H9 (cell line): Measurements from ENCODE around the gene MITF. TPM values are rescaled to one million over a fixed set of nuclear protein-coding genes. Genes with fewer than 3 reads are reported as not detected.

Experiments used
- DNase-seq: peaks from one replicate; pipeline ENCODE4 v3.0.0-alpha.2; 2017
- H2AFZ ChIP-seq: one replicate; pipeline ENCODE4 v1.6.1; 2013; ENCODE audit warnings: mild to moderate bottlenecking, low read length, control low read depth, moderate library complexity
- H2AK5ac ChIP-seq: 2 replicates; pipeline ENCODE4 v1.6.1; 2013; ENCODE audit warnings: low read length, control low read depth, mixed read lengths; ENCODE audit not compliant: insufficient read length
- H2BK120ac ChIP-seq: one replicate; pipeline ENCODE4 v1.6.1; 2013; ENCODE audit warnings: low read depth, mild to moderate bottlenecking, low read length, control low read depth, inconsistent platforms; ENCODE audit not compliant: poor library complexity, severe bottlenecking
- H2BK12ac ChIP-seq: 2 replicates; pipeline ENCODE4 v1.6.1; 2013; ENCODE audit warnings: low read length, control low read depth, mixed read lengths, low read depth; ENCODE audit not compliant: insufficient read length
- H2BK15ac ChIP-seq: 2 replicates; pipeline ENCODE4 v1.6.1; 2013; ENCODE audit warnings: low read depth, low read length, control low read depth
- H2BK20ac ChIP-seq: one replicate; pipeline ENCODE4 v1.6.1; 2013; ENCODE audit warnings: low read depth, mild to moderate bottlenecking, low read length, control low read depth, inconsistent platforms; ENCODE audit not compliant: poor library complexity, severe bottlenecking
- H2BK5ac ChIP-seq: 2 replicates; pipeline ENCODE4 v1.6.1; 2013; ENCODE audit warnings: low read length, control low read depth, mixed read lengths; ENCODE audit not compliant: insufficient read length
- H3K14ac ChIP-seq: 2 replicates; pipeline ENCODE4 v1.6.1; 2013; ENCODE audit warnings: low read length, control low read depth; ENCODE audit not compliant: insufficient read depth
- H3K18ac ChIP-seq: 2 replicates; pipeline ENCODE4 v1.6.1; 2013; ENCODE audit warnings: low read depth, mild to moderate bottlenecking, mixed read lengths, low read length, control low read depth; ENCODE audit not compliant: insufficient read length
- H3K23ac ChIP-seq: 2 replicates; pipeline ENCODE4 v1.6.1; 2013; ENCODE audit warnings: low read length, control low read depth, mixed read lengths, low read depth; ENCODE audit not compliant: insufficient read length
- H3K23me2 ChIP-seq: 2 replicates; pipeline ENCODE4 v1.6.1; 2013; ENCODE audit warnings: low read depth, mild to moderate bottlenecking, mixed read lengths, low read length, control low read depth; ENCODE audit not compliant: insufficient read length, poor library complexity, severe bottlenecking
- H3K27ac ChIP-seq: 2 replicates; pipeline ENCODE4 v1.5.1; 2013; ENCODE audit warnings: low read length, control low read depth, mixed read lengths, low read depth; ENCODE audit not compliant: insufficient read length
- H3K27me3 ChIP-seq: 2 replicates; pipeline ENCODE4 v1.6.1; 2013; ENCODE audit warnings: low read length, control low read depth, inconsistent platforms; ENCODE audit not compliant: insufficient read depth
- H3K4ac ChIP-seq: 2 replicates; pipeline ENCODE4 v1.6.1; 2013; ENCODE audit warnings: low read depth, mild to moderate bottlenecking, control low read depth, inconsistent platforms, low read length, moderate library complexity
- H3K4me1 ChIP-seq: 2 replicates; pipeline ENCODE4 v1.6.1; 2013; ENCODE audit warnings: low read length, control low read depth, inconsistent platforms; ENCODE audit not compliant: insufficient read depth
- H3K4me2 ChIP-seq: 2 replicates; pipeline ENCODE4 v1.6.1; 2013; ENCODE audit warnings: low read length, control low read depth, mixed read lengths; ENCODE audit not compliant: insufficient read length, insufficient read depth
- H3K56ac ChIP-seq: 2 replicates; pipeline ENCODE4 v1.6.1; 2013; ENCODE audit warnings: low read depth, mild to moderate bottlenecking, mixed read lengths, low read length, control low read depth; ENCODE audit not compliant: insufficient read length
- H3K79me1 ChIP-seq: 2 replicates; pipeline ENCODE4 v1.6.1; 2013; ENCODE audit warnings: low read depth, mild to moderate bottlenecking, moderate library complexity, low read length, control low read depth, inconsistent platforms; ENCODE audit not compliant: insufficient read depth, poor library complexity, severe bottlenecking
- H3K79me2 ChIP-seq: 2 replicates; pipeline ENCODE4 v1.6.1; 2013; ENCODE audit warnings: low read length, control low read depth, inconsistent platforms; ENCODE audit not compliant: insufficient read depth
- H3K9ac ChIP-seq: 2 replicates; pipeline ENCODE4 v1.6.1; 2013; ENCODE audit warnings: low read length, control low read depth, mixed read lengths; ENCODE audit not compliant: insufficient read length; ENCODE audit errors: extremely low read depth
- H3K9me3 ChIP-seq: one replicate; pipeline ENCODE4 v1.6.1; 2013; ENCODE audit warnings: low read depth, low read length, inconsistent platforms; ENCODE audit not compliant: control insufficient read depth
- H3T11ph ChIP-seq: one replicate; pipeline ENCODE4 v1.6.1; 2013; ENCODE audit warnings: mild to moderate bottlenecking, low read length, control low read depth, inconsistent platforms
- H4K20me1 ChIP-seq: one replicate; pipeline ENCODE4 v1.6.1; 2013; ENCODE audit not compliant: control insufficient read depth, insufficient read length, insufficient read depth
- H4K5ac ChIP-seq: 2 replicates; pipeline ENCODE4 v1.6.1; 2013; ENCODE audit warnings: low read depth, mild to moderate bottlenecking, mixed read lengths, low read length, control low read depth; ENCODE audit not compliant: insufficient read length
- H4K8ac ChIP-seq: replicated peaks from 2 replicates; pipeline ENCODE4 v1.6.1; 2013; ENCODE audit warnings: low read length, control low read depth, mixed read lengths, low read depth; ENCODE audit not compliant: insufficient read length
- H4K91ac ChIP-seq: 2 replicates; pipeline ENCODE4 v1.6.1; 2013; ENCODE audit warnings: low read depth, mild to moderate bottlenecking, moderate library complexity, mixed read lengths, low read length, control low read depth; ENCODE audit not compliant: insufficient read length
- H3K27ac Mint-ChIP-seq, 3 experiments: 2 replicates in 2 of 3; 3 replicates in 1 of 3; pipeline ENCODE4 v1.8.0; 2020 to 2021; ENCODE audit warnings: mixed read lengths in 3 of 3, mild to moderate bottlenecking in 1 of 3, moderate library complexity in 1 of 3
- H3K27me3 Mint-ChIP-seq: 2 replicates; pipeline ENCODE4 v1.8.0; 2021; ENCODE audit warnings: low read depth, mild to moderate bottlenecking, moderate library complexity, mixed read lengths
- H3K36me3 Mint-ChIP-seq, 3 experiments: 2 replicates in 2 of 3; 3 replicates in 1 of 3; pipeline ENCODE4 v1.8.0; 2020 to 2021; ENCODE audit warnings: low read depth in 3 of 3, mixed read lengths in 3 of 3; ENCODE audit not compliant: insufficient read depth in 1 of 3
- H3K4me1 Mint-ChIP-seq, 2 experiments: 2 replicates each; pipeline ENCODE4 v1.8.0; 2020; ENCODE audit warnings: mixed read lengths in 2 of 2
- H3K4me3 Mint-ChIP-seq, 2 experiments: 2 replicates in 1 of 2; 3 replicates in 1 of 2; pipeline ENCODE4 v1.8.0; 2020 to 2021; ENCODE audit warnings: mild to moderate bottlenecking in 2 of 2, mixed read lengths in 2 of 2, moderate library complexity in 1 of 2
- H3K9me3 Mint-ChIP-seq, 2 experiments: 2 replicates in 1 of 2; 3 replicates in 1 of 2; pipeline ENCODE4 v1.8.0; 2020; ENCODE audit warnings: mild to moderate bottlenecking in 2 of 2, mixed read lengths in 2 of 2, moderate library complexity in 1 of 2
- WGBS: extraction: QIAGEN DNeasy Blood & Tissue Kit; methylation state at CpG from one replicate; pipeline ENCODE4 v1.1.7; 2013; ENCODE audit warnings: missing lambda C conversion rate, low lambda C conversion rate, mixed read lengths; ENCODE audit not compliant: insufficient read length; ENCODE audit errors: extremely low coverage; 5-methylcytosine and 5-hydroxymethylcytosine counted together
- total RNA-seq: library from RNA; stranded (reverse); gene quantifications from 2 replicates; pipeline ENCODE4 v1.2.1, GENCODE V29; 2021
- TF ChIP-seq, protein P1 (sequence below): fragments of 200-600 bp; sonication (generic); conservative IDR thresholded peaks from 3 replicates; pipeline ENCODE4 v1.8.0; 2021; ENCODE audit warnings: antibody characterized with exemption, mild to moderate bottlenecking

Gene MITF
- total RNA-seq, 1 experiment from 2014 or later = 0.81 TPM

DNA sequence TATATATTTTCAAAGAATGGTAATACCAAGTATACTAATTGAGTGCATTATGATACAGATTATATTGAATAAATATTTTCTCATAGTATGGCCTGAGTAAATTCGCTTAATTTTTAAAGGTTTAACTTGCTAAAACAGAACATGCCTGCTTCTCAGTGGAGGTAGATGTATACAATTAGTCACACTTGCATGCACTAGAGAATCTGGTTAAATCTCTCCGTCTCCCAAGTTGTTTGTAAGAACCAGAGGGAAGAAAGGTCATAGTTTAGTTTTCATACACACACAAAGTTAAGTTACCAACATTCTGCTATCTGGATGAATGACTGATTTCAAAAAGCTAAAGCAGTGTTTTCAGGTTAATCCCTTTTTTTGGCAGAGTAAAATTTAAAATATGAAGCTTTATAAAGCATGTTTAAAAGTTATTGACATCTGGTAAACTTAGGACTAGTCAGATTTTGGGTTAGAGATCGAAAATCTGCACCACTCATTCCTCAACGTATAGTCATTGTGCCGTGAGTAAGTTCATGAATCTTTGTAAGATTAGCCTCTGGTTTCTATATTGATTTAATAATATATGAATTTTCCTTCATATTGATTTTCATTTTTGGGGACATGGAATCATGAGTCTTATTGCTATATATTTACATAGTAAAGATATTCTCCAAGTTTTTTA, 142.6 kb downstream of the MITF start:
- TF ChIP-seq, protein P1, sequence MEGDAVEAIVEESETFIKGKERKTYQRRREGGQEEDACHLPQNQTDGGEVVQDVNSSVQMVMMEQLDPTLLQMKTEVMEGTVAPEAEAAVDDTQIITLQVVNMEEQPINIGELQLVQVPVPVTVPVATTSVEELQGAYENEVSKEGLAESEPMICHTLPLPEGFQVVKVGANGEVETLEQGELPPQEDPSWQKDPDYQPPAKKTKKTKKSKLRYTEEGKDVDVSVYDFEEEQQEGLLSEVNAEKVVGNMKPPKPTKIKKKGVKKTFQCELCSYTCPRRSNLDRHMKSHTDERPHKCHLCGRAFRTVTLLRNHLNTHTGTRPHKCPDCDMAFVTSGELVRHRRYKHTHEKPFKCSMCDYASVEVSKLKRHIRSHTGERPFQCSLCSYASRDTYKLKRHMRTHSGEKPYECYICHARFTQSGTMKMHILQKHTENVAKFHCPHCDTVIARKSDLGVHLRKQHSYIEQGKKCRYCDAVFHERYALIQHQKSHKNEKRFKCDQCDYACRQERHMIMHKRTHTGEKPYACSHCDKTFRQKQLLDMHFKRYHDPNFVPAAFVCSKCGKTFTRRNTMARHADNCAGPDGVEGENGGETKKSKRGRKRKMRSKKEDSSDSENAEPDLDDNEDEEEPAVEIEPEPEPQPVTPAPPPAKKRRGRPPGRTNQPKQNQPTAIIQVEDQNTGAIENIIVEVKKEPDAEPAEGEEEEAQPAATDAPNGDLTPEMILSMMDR = no peak
- no peak overlapping the region for H3T11ph ChIP-seq
- WGBS = no CpG with 5 or more reads among the region's 5 CpGs

More for the DNA sequence above, 142.6 kb downstream of the MITF start:
- H2AFZ ChIP-seq = no peak overlapping the region
- H4K91ac ChIP-seq = no peak overlapping the region
- no peak overlapping the region for H2BK5ac ChIP-seq
- H4K5ac ChIP-seq = no peak overlapping the region
- no peaks in the 10 kb centered on the region for H3K79me1 ChIP-seq
- H2BK20ac ChIP-seq = no peak overlapping the region
- no peak overlapping the region for H2BK120ac ChIP-seq
- Mint-ChIP-seq H3K36me3 (no peaks in the 10 kb centered on the region), H3K9me3 (no peaks in the 10 kb centered on the region), H3K4me1 (peaks cover 9 to 11% of the 10 kb centered on the region in 2 experiments), H3K27me3 (no peaks in the 10 kb centered on the region), H3K27ac (no peak overlapping the region), H3K4me3 (no peak overlapping the region)
- H3K4me1 ChIP-seq = no peaks in the 10 kb centered on the region
- H3K56ac ChIP-seq = no peak overlapping the region
- H3K18ac ChIP-seq = no peak overlapping the region
- no peak for DNase-seq
- no peaks in the 10 kb centered on the region for H3K9me3 ChIP-seq
- no peak overlapping the region for H3K14ac ChIP-seq
- no peaks in the 10 kb centered on the region for H3K79me2 ChIP-seq
- H2BK15ac ChIP-seq = no peak overlapping the region
- no peak overlapping the region for H3K9ac ChIP-seq
- H2AK5ac ChIP-seq = no peak overlapping the region
- H3K27ac ChIP-seq = no peak overlapping the region
- no peak overlapping the region for H3K4me2 ChIP-seq
- H3K4ac ChIP-seq = no peak overlapping the region
- peaks cover 3% of the 10 kb centered on the region for H4K20me1 ChIP-seq
- H3K27me3 ChIP-seq = no peaks in the 10 kb centered on the region
- H3K23ac ChIP-seq = no peak overlapping the region
- H2BK12ac ChIP-seq = no peak overlapping the region
- no peaks in the 10 kb centered on the region for H3K23me2 ChIP-seq
- H4K8ac ChIP-seq = no peak overlapping the region
